CD14-positive monocyte (primary cell): ENCODE results near the gene CADM2. TPM values are rescaled to one million over a fixed set of nuclear protein-coding genes. Genes with fewer than 3 reads are reported as not detected.

Source experiments
- DNase-seq, 3 donors: peaks; one replicate each; pipeline ENCODE4 v3.0.0-alpha.2; 2011 to 2022
- H2AFZ ChIP-seq: 2 replicates; pipeline ENCODE4 v1.6.0; 2012; ENCODE audit warnings: mild to moderate bottlenecking, low read depth, low read length, inconsistent platforms; ENCODE audit not compliant: insufficient read depth, poor library complexity, severe bottlenecking
- H3K27ac ChIP-seq, 2 donors: 1 replicate in 1 of 2; 2 replicates in 1 of 2; pipeline ENCODE4 v1.5.1; 2012 to 2013; ENCODE audit warnings: low read length in 2 of 2, control low read depth in 1 of 2, inconsistent platforms in 1 of 2, low read depth in 1 of 2, mild to moderate bottlenecking in 1 of 2
- H3K27me3 ChIP-seq, 2 donors: one replicate each; pipeline versions ENCODE4 v1.6.0 to v1.6.1; 2011 to 2013; ENCODE audit warnings: low read length in 2 of 2; ENCODE audit not compliant: control insufficient read depth in 2 of 2, insufficient read depth in 2 of 2
- H3K36me3 ChIP-seq, 2 donors: replicated peaks in 1 of 2; 1 replicate in 1 of 2; 2 replicates in 1 of 2; pipeline versions ENCODE4 v1.5.1 to v1.6.1; 2012 to 2013; ENCODE audit warnings: low read length in 2 of 2, control low read depth in 1 of 2, inconsistent platforms in 1 of 2, mild to moderate bottlenecking in 1 of 2; ENCODE audit not compliant: insufficient read depth in 2 of 2, control insufficient read depth in 1 of 2
- H3K4me1 ChIP-seq, 2 donors: 1 replicate in 1 of 2; 2 replicates in 1 of 2; pipeline versions ENCODE4 v1.5.1 to v1.6.1; 2012 to 2013; ENCODE audit warnings: low read length in 2 of 2, control low read depth in 1 of 2, inconsistent platforms in 1 of 2, mild to moderate bottlenecking in 1 of 2, moderate library complexity in 1 of 2; ENCODE audit not compliant: insufficient read depth in 2 of 2, control insufficient read depth in 1 of 2
- H3K4me2 ChIP-seq: replicated peaks from 2 replicates; pipeline ENCODE3; 2012; ENCODE audit warnings: low read length, moderate library complexity, mild to moderate bottlenecking; ENCODE audit not compliant: poor library complexity, severe bottlenecking; ENCODE audit errors: extremely low read depth
- H3K4me3 ChIP-seq, 3 experiments: fragments of 200-600 bp in 1 of 3; sonication (generic) in 1 of 3; replicated peaks in 1 of 3; 1 replicate in 2 of 3; 2 replicates in 1 of 3; pipeline ENCODE4 v1.5.1; 2011 to 2013; ENCODE audit warnings: low read length in 3 of 3, mild to moderate bottlenecking in 3 of 3, control low read depth in 2 of 3, low read depth in 2 of 3, inconsistent platforms in 1 of 3, moderate library complexity in 1 of 3
- H3K79me2 ChIP-seq: 2 replicates; pipeline ENCODE4 v1.6.0; 2012; ENCODE audit warnings: mild to moderate bottlenecking, control low read depth, inconsistent platforms, low read length, moderate library complexity; ENCODE audit not compliant: insufficient read depth
- H3K9ac ChIP-seq: 2 replicates; pipeline ENCODE4 v1.6.0; 2017; ENCODE audit warnings: low read length, mild to moderate bottlenecking; ENCODE audit not compliant: insufficient read depth, poor library complexity, severe bottlenecking
- H3K9me3 ChIP-seq, 2 donors: replicated peaks in 1 of 2; 1 replicate in 1 of 2; 2 replicates in 1 of 2; pipeline versions ENCODE4 v1.5.1 to v1.6.1; 2012 to 2013; ENCODE audit warnings: low read length in 2 of 2, control low read depth in 1 of 2; ENCODE audit not compliant: control insufficient read depth in 1 of 2, insufficient read depth in 1 of 2
- H4K20me1 ChIP-seq: 2 replicates; pipeline ENCODE4 v1.6.0; 2012; ENCODE audit warnings: mild to moderate bottlenecking, low read length, control low read depth, moderate library complexity; ENCODE audit not compliant: insufficient read depth
- H3K27ac Mint-ChIP-seq, 7 donors: one replicate each; pipeline ENCODE4 v1.8.0; 2020; ENCODE audit warnings: mild to moderate bottlenecking in 7 of 7, mixed read lengths in 7 of 7, moderate library complexity in 6 of 7, inconsistent platforms in 2 of 7
- H3K27me3 Mint-ChIP-seq, 3 donors: one replicate each; pipeline ENCODE4 v1.8.0; 2021 to 2022; ENCODE audit warnings: low read depth in 3 of 3, mild to moderate bottlenecking in 3 of 3, mixed read lengths in 3 of 3, moderate library complexity in 3 of 3, inconsistent platforms in 1 of 3
- H3K36me3 Mint-ChIP-seq, 2 donors: one replicate each; pipeline ENCODE4 v1.8.0; 2020; ENCODE audit warnings: mixed read lengths in 2 of 2, inconsistent platforms in 1 of 2, mild to moderate bottlenecking in 1 of 2
- H3K4me1 Mint-ChIP-seq: one replicate; pipeline ENCODE4 v1.8.0; 2020; ENCODE audit warnings: mild to moderate bottlenecking, mixed read lengths
- H3K4me3 Mint-ChIP-seq, 2 donors: one replicate each; pipeline ENCODE4 v1.8.0; 2020; ENCODE audit warnings: mild to moderate bottlenecking in 2 of 2, mixed read lengths in 2 of 2, moderate library complexity in 1 of 2
- H3K9me3 Mint-ChIP-seq, 7 donors: one replicate each; pipeline ENCODE4 v1.8.0; 2020 to 2022; ENCODE audit warnings: mixed read lengths in 7 of 7, mild to moderate bottlenecking in 6 of 7, moderate library complexity in 6 of 7, inconsistent platforms in 2 of 7
- CTCF ChIP-seq: fragments of 200-600 bp; IDR thresholded peaks from one replicate; pipeline ENCODE4 v1.8.0; 2022; ENCODE audit warnings: antibody characterized with exemption, mild to moderate bottlenecking
- WGBS: methylation state at CpG from one replicate; pipeline ENCODE4 v1.1.5; 2013; ENCODE audit warnings: missing lambda C conversion rate; ENCODE audit not compliant: insufficient coverage; 5-methylcytosine and 5-hydroxymethylcytosine counted together
- intact Hi-C, 2 donors: fragments of 100-400 bp; cut with micrococcal nuclease; formaldehyde crosslinking; loops; one replicate each; pipeline versions ENCODE4 v1.15.0 to v1.15.1; 2023
- polyA plus RNA-seq, 3 donors: library from polyadenylated mRNA; depleted of rRNA in 1 of 3; unstranded in 2 of 3; stranded (reverse) in 1 of 3; fragments of 300-500 nt in 2 of 3; fragments of >200 nt in 1 of 3; fragmentation: Illumina TruSeq in 2 of 3; gene quantifications; 1 replicate in 2 of 3; 2 replicates in 1 of 3; pipeline ENCODE4 v1.2.3, GENCODE V29; 2012 to 2021

Gene CADM2
- polyA plus RNA-seq, 3 donors, result not detected

- H2AFZ ChIP-seq, result no peak overlapping the region
- H3K79me2 ChIP-seq, result no peaks in the 10 kb centered on the region
- H3K4me3 ChIP-seq, result no peak overlapping the region
- no peaks in the 10 kb centered on the region for H3K4me1 ChIP-seq
- Mint-ChIP-seq H3K9me3 (peaks cover 0 to 3% (median 0%) of the 10 kb centered on the region in 7 donors), H3K4me1 (no peaks in the 10 kb centered on the region), H3K27me3 (peaks cover 0 to 2% (median 0%) of the 10 kb centered on the region in 3 donors), H3K4me3 (no peak overlapping the region), H3K27ac (no peak overlapping the region), H3K36me3 (no peaks in the 10 kb centered on the region)
- no peaks in the 10 kb centered on the region for H3K9me3 ChIP-seq
- H3K9ac ChIP-seq, result no peak overlapping the region
- no peak for TF ChIP-seq CTCF
- WGBS, result no CpG with 5 or more reads among the region's 3 CpGs
- DNase-seq, result no peak
- H3K27me3 ChIP-seq, result no peaks in the 10 kb centered on the region
- no peak overlapping the region for H3K4me2 ChIP-seq
- intact Hi-C loops, result no loop called here
- no peak overlapping the region for H3K27ac ChIP-seq
- H4K20me1 ChIP-seq, result no peaks in the 10 kb centered on the region
- H3K36me3 ChIP-seq, result no peaks in the 10 kb centered on the region
Measured at GRCh38 chr3:85189731-85190130, 230.9 kb downstream of the CADM2 start.

- H3K4me1 ChIP-seq, result no peaks in the 10 kb centered on the region
- H3K79me2 ChIP-seq, result no peaks in the 10 kb centered on the region
- intact Hi-C loops, result no loop called here
- H3K9me3 Mint-ChIP-seq, result peaks cover 0 to 2% (median 0%) of the 10 kb centered on the region in 7 donors
- H4K20me1 ChIP-seq, result no peaks in the 10 kb centered on the region
- TF ChIP-seq CTCF, result no peak
- no peak overlapping the region for H3K4me2 ChIP-seq
- H3K36me3 Mint-ChIP-seq, result no peaks in the 10 kb centered on the region
- no peak overlapping the region for H2AFZ ChIP-seq
- no peak overlapping the region for H3K27ac ChIP-seq
- H3K4me3 ChIP-seq, result no peak overlapping the region
- H3K27ac Mint-ChIP-seq, result no peak overlapping the region
- H3K9ac ChIP-seq, result no peak overlapping the region
- no peak overlapping the region for H3K4me3 Mint-ChIP-seq
- no CpG with 5 or more reads among the region's 2 CpGs for WGBS
- H3K9me3 ChIP-seq, result no peaks in the 10 kb centered on the region
- peaks cover 0 to 2% (median 0%) of the 10 kb centered on the region in 3 donors for H3K27me3 Mint-ChIP-seq
- H3K36me3 ChIP-seq, result no peaks in the 10 kb centered on the region
- H3K4me1 Mint-ChIP-seq, result no peaks in the 10 kb centered on the region
- no peaks in the 10 kb centered on the region for H3K27me3 ChIP-seq
- DNase-seq, result no peak
Measured at GRCh38 chr3:85193565-85193964, 234.8 kb downstream of the CADM2 start.
